Neural progenitor cell (in vitro differentiated cells): ENCODE measurements around the gene PRUNE1. TPM values are rescaled to one million over a fixed set of nuclear protein-coding genes. Genes with fewer than 3 reads are reported as not detected.

Source experiments
- DNase-seq: peaks from one replicate; pipeline ENCODE4 v3.0.0-alpha.2; 2016; ENCODE audit warnings: low spot score
- H2AFZ ChIP-seq: fragments of 200-600 bp; sonication (generic); replicated peaks from 2 replicates; pipeline ENCODE4 v1.6.1; 2016; ENCODE audit warnings: antibody characterized with exemption
- H3F3A ChIP-seq: fragments of 200-600 bp; sonication (generic); 2 replicates; pipeline ENCODE4 v1.6.1; 2016; ENCODE audit warnings: antibody characterized with exemption, low read depth
- H3K27ac ChIP-seq: fragments of 200-600 bp; sonication (generic); 2 replicates; pipeline ENCODE4 v1.5.1; 2016; ENCODE audit warnings: mild to moderate bottlenecking
- H3K27me3 ChIP-seq: fragments of 200-600 bp; sonication (generic); 2 replicates; pipeline ENCODE4 v1.6.1; 2016; ENCODE audit warnings: mild to moderate bottlenecking, moderate library complexity
- H3K36me3 ChIP-seq: fragments of 200-600 bp; sonication (generic); 2 replicates; pipeline ENCODE4 v1.5.1; 2016
- H3K4me1 ChIP-seq: fragments of 200-600 bp; sonication (generic); 2 replicates; pipeline ENCODE4 v1.6.1; 2016; ENCODE audit warnings: mixed run types
- H3K4me2 ChIP-seq: fragments of 200-600 bp; sonication (generic); 2 replicates; pipeline ENCODE4 v1.6.1; 2016
- H3K4me3 ChIP-seq: fragments of 200-600 bp; sonication (generic); 2 replicates; pipeline ENCODE4 v1.5.1; 2016
- H3K79me2 ChIP-seq: fragments of 200-600 bp; sonication (generic); 2 replicates; pipeline ENCODE4 v1.6.1; 2016; ENCODE audit warnings: low read depth
- H3K9ac ChIP-seq: fragments of 200-600 bp; sonication (generic); 2 replicates; pipeline ENCODE4 v1.6.1; 2016
- H3K9me3 ChIP-seq: fragments of 200-600 bp; sonication (generic); 2 replicates; pipeline ENCODE4 v1.5.1; 2016; ENCODE audit warnings: low read depth
- H4K20me1 ChIP-seq: fragments of 200-600 bp; sonication (generic); 2 replicates; pipeline ENCODE4 v1.6.1; 2016; ENCODE audit warnings: low read depth
- H3K27ac Mint-ChIP-seq: 3 replicates; pipeline ENCODE4 v1.8.0; 2021; ENCODE audit warnings: mixed read lengths
- H3K27me3 Mint-ChIP-seq: 2 replicates; pipeline ENCODE4 v1.8.0; 2022; ENCODE audit warnings: low read depth, mild to moderate bottlenecking, inconsistent platforms, moderate library complexity, mixed read lengths; ENCODE audit not compliant: insufficient read depth
- H3K36me3 Mint-ChIP-seq: 3 replicates; pipeline ENCODE4 v1.8.0; 2021; ENCODE audit warnings: mixed read lengths
- H3K4me1 Mint-ChIP-seq: 3 replicates; pipeline ENCODE4 v1.8.0; 2021; ENCODE audit warnings: mixed read lengths
- H3K4me3 Mint-ChIP-seq: 3 replicates; pipeline ENCODE4 v1.8.0; 2021; ENCODE audit warnings: mild to moderate bottlenecking, moderate library complexity, mixed read lengths
- H3K9me3 Mint-ChIP-seq: 3 replicates; pipeline ENCODE4 v1.8.0; 2020; ENCODE audit warnings: mixed read lengths
- EZH2 ChIP-seq: fragments of 200-600 bp; sonication (generic); IDR thresholded peaks from 2 replicates; pipeline ENCODE4 v1.6.1; 2017; ENCODE audit warnings: antibody characterized with exemption, mild to moderate bottlenecking, moderate library complexity
- EZH2phosphoT487 ChIP-seq: fragments of 200-600 bp; sonication (generic); IDR thresholded peaks from 2 replicates; pipeline ENCODE4 v1.6.1; 2017; ENCODE audit warnings: antibody characterized with exemption
- total RNA-seq: library from RNA; depleted of rRNA; stranded (reverse); fragments of >200 nt; gene quantifications from 2 replicates; pipeline ENCODE4 v1.2.3, GENCODE V29; 2015; ENCODE audit warnings: low replicate concordance
- TF ChIP-seq, protein P1 (sequence below): fragments of 200-600 bp; sonication (generic); IDR thresholded peaks from 2 replicates; pipeline ENCODE4 v1.5.1; 2017; ENCODE audit warnings: antibody characterized with exemption, mild to moderate bottlenecking

The PRUNE1 gene
- total RNA-seq, 1 donor from 2014 or later = 27.0 TPM

DNA sequence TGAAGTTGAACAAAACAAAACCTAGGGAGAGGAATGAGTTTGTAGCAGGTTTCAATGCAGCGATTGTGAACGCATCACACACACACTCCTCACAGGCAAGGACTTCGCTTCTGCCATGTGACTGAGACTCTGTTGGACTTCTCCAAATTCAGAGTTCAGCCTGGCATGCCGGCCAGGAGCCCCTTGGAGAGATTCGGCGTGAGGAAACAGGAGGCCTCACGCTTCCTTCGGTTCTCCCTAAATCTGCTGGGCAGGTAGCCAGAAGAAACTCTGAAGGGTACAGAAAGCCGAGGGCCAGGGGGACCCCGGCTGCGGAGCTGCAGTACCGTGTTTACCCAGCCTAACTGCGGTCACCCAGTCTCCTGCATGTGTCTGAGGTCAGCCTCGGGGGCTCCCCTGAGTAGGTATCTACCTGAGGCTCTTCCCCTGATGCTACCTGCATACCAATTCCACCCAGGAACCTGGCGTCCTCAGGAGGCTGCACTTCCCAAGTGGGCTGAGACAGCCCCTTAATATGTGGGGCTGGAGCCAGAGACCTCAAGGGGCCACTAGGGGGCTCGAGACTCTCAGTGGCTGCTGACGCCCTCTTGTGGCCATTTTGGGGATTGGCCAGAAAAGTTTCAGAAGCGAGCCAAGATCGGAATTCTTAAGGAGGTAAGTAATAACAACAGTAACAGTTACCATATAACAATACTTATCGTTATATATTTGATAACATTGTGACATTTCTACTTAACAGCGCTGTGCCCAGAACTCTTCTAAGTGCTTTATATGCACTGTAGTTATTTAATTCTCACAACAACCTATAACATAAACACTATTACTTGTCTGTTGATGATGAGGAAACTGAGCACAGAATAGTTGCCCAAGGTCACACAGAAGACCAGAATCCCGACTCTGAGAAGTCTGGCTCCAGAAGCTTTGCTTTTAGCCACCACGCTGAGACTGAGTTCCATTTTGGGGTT lies 28.9 kb upstream of the PRUNE1 start:
- H3K27me3 Mint-ChIP-seq = peaks cover 5% of the 10 kb centered on the region
- peaks cover 29% of the 10 kb centered on the region for H3K4me1 ChIP-seq
- TF ChIP-seq EZH2 = no peak
- TF ChIP-seq, protein P1, sequence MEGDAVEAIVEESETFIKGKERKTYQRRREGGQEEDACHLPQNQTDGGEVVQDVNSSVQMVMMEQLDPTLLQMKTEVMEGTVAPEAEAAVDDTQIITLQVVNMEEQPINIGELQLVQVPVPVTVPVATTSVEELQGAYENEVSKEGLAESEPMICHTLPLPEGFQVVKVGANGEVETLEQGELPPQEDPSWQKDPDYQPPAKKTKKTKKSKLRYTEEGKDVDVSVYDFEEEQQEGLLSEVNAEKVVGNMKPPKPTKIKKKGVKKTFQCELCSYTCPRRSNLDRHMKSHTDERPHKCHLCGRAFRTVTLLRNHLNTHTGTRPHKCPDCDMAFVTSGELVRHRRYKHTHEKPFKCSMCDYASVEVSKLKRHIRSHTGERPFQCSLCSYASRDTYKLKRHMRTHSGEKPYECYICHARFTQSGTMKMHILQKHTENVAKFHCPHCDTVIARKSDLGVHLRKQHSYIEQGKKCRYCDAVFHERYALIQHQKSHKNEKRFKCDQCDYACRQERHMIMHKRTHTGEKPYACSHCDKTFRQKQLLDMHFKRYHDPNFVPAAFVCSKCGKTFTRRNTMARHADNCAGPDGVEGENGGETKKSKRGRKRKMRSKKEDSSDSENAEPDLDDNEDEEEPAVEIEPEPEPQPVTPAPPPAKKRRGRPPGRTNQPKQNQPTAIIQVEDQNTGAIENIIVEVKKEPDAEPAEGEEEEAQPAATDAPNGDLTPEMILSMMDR = peak; percentile 100
- no peak for TF ChIP-seq EZH2phosphoT487
- H3K36me3 ChIP-seq = no peaks in the 10 kb centered on the region
- H3K4me1 Mint-ChIP-seq = peaks cover 30% of the 10 kb centered on the region
- H3K79me2 ChIP-seq = peaks cover 13% of the 10 kb centered on the region
- H3K27ac ChIP-seq = no peak overlapping the region
- no peaks in the 10 kb centered on the region for H3K9me3 Mint-ChIP-seq
- peaks cover 38% of the 10 kb centered on the region for H3F3A ChIP-seq
- peak; percentile 94 for DNase-seq
- no peaks in the 10 kb centered on the region for H3K36me3 Mint-ChIP-seq
- H3K9me3 ChIP-seq = no peaks in the 10 kb centered on the region
- H2AFZ ChIP-seq = peak overlapping the region; percentile 91
- H3K27ac Mint-ChIP-seq = peak overlapping the region; percentile 72
- H3K4me3 Mint-ChIP-seq = no peak overlapping the region
- H4K20me1 ChIP-seq = no peaks in the 10 kb centered on the region
- no peak overlapping the region for H3K9ac ChIP-seq
- H3K4me2 ChIP-seq = no peak overlapping the region
- H3K4me3 ChIP-seq = no peak overlapping the region
- H3K27me3 ChIP-seq = peaks cover 11% of the 10 kb centered on the region

DNA sequence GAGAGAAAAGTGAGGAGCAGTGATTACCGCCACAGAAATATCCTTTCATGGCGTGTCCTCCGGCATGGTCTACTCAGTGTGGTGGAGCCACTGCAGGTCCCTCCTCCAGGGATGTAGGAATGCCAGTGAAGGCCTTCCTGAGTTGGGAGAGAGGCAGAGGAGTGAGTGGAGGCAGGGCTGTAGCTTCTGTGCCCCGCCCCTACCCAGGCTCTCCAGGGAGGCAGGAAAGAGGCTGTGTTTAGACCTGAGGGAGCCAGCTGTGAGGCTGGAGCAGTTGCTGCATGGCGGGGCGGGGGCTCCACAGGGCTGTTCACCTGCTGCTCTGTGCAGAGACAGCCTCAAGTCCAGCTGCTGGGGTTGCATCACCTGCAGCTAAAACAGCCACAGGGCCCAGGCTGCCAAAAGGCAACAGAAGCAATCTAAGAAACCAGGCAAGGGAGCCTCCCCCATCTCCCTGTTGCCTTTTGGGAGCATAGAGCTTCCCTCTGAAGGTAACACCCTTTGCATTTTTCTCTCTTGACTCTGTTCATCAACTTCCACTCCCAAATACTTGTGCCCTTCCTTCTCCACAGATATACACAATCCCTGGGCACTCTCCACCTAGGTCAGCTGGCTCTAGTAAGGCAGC lies 27.0 kb upstream of the PRUNE1 start:
- Histone ChIP-seq H3K4me2 (peak overlapping the region; percentile 45), H3K79me2 (no peaks in the 10 kb centered on the region), H3F3A (peaks cover 32% of the 10 kb centered on the region), H3K9ac (no peak overlapping the region), H4K20me1 (no peaks in the 10 kb centered on the region), H3K9me3 (no peaks in the 10 kb centered on the region), H2AFZ (peak overlapping the region; percentile 83), H3K4me1 (peaks cover 29% of the 10 kb centered on the region), H3K27ac (no peak overlapping the region), H3K4me3 (no peak overlapping the region), H3K27me3 (no peaks in the 10 kb centered on the region), H3K36me3 (no peaks in the 10 kb centered on the region)
- no peak for TF ChIP-seq EZH2phosphoT487
- no peak for TF ChIP-seq EZH2
- TF ChIP-seq, protein P1 = no peak
- Mint-ChIP-seq H3K4me3 (peak overlapping the region; percentile 48), H3K9me3 (peaks cover 2% of the 10 kb centered on the region), H3K36me3 (no peaks in the 10 kb centered on the region), H3K27ac (peak overlapping the region; percentile 66), H3K4me1 (peaks cover 24% of the 10 kb centered on the region), H3K27me3 (peaks cover 2% of the 10 kb centered on the region)
- peak; percentile 76 for DNase-seq

DNA sequence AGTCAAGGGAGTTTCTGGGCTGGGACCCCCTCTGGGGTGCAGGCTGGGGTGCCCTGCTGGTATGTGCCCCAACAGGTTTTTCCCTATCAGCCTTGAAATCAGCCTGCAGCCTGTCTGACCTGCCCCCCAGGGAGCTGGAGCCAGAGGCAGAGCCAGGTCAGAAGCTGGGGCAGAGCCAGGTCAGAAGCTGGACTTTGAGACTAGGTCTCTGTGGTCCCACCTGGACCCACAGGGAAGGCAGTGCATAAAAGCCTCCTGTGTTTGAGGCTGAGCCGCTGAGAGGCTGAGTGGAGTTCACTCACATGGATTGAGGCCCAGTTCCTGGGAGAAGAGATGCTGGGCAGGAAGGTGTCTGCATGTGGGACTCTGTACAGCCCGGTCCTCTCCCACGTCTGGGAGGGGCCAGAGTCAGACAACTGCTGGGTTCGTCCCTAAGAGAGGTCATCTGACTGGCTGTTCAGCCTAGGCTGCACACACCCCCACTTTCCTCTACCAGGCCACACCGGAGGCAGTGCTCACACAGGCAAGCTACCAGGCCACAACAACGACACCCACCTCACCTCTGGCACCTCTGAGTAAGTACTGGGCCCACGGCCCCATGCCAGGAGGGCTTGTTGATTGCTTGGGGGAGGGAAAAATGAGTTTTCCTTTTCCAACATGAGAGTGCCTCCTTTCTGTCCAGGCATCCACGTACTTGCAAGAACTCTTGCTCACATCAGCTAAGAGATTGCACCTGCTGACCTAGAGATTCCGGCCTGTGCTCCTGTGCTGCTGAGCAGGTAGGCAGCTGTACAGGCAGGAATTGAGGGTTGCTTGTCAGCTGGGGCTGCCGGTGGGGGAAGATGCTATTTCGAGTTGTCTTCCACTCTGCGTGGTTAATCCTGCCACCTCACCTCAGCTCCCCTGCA lies 26.2 kb upstream of the PRUNE1 start, which contains the start of gene ANXA9:
Gene ANXA9, plus strand, starts transcription at position 488 of the 908 bp plus-strand sequence. CDS start 814 bp downstream, outside the sequence.
- Histone ChIP-seq H3K4me1 (peaks cover 26% of the 10 kb centered on the region), H3K27me3 (no peaks in the 10 kb centered on the region), H2AFZ (peak within 1 kb of the TSS; percentile 83), H4K20me1 (no peaks in the 10 kb centered on the region), H3K36me3 (no peaks in the 10 kb centered on the region), H3K9me3 (no peaks in the 10 kb centered on the region), H3K4me2 (peak within 1 kb of the TSS; percentile 45), H3F3A (peaks cover 24% of the 10 kb centered on the region), H3K27ac (no peak within 1 kb of the TSS), H3K79me2 (no peaks in the 10 kb centered on the region), H3K4me3 (no peak within 1 kb of the TSS), H3K9ac (no peak within 1 kb of the TSS)
- H3K27ac Mint-ChIP-seq = peak within 1 kb of the TSS; percentile 66
- peaks cover 2% of the 10 kb centered on the region for H3K27me3 Mint-ChIP-seq
- peaks cover 2% of the 10 kb centered on the region for H3K9me3 Mint-ChIP-seq
- TF ChIP-seq, protein P1 = no peak
- TF ChIP-seq EZH2 = no peak
- no peak for TF ChIP-seq EZH2phosphoT487
- no peaks in the 10 kb centered on the region for H3K36me3 Mint-ChIP-seq
- H3K4me3 Mint-ChIP-seq = peak within 1 kb of the TSS; percentile 48
- DNase-seq = no peak
- peaks cover 24% of the 10 kb centered on the region for H3K4me1 Mint-ChIP-seq
